NCI-H1694 (cell line): ENCODE measurements around the gene DCPS.
A peak's percentile ranks its signal among the peaks of the same experiment; 100 is the strongest.
"Not testable (repeated sequence)": the region's sequence is repeated elsewhere in the genome, so short reads cannot be mapped to it uniquely, and the experiment has no call there.

Experiments
- DNase-seq: peaks from one replicate; lab custom pipeline; 2025; lab: John Stamatoyannopoulos, UW

The DCPS gene

DNA sequence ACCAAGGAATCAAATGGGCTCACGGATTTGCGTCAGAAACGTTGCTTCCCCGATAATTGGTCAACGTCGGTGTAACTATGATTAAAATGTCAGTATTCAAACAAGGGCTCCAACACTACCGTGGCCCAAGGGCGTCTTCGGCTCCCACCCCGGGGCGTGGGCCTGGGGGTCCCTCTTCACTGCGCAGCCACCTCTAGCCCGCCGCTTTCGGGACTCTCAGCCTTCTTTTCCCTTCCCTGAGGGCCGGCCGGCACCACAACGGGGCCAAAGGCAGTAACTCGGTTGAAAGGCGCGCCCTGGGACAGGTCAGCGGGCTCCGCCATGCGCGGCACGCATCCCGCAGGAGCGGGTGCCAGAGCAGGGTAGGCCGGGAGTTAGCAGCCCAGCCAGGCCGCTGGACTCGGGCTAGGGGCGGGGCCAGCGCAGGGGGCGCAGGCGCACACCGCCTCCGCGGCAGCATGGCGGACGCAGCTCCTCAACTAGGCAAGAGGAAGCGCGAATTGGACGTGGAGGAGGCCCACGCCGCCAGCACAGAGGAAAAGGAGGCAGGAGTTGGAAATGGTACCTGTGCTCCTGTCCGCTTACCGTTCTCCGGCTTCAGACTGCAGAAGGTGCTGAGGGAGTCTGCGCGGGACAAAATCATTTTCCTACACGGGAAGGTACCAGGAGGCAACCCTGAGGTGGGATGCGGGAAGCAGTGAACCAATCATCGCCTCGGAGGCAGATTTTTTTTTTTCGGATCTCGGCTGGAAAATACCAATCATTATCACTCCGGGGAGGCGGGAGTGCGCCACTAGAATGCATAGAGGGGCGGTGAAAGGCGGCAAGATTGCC is at the start of gene DCPS:
DCPS (plus strand) TSS at position 438 of the 834 bp plus-strand sequence; CDS start at position 459, 21 bp downstream.
- peak; percentile 44 for DNase-seq

DNA sequence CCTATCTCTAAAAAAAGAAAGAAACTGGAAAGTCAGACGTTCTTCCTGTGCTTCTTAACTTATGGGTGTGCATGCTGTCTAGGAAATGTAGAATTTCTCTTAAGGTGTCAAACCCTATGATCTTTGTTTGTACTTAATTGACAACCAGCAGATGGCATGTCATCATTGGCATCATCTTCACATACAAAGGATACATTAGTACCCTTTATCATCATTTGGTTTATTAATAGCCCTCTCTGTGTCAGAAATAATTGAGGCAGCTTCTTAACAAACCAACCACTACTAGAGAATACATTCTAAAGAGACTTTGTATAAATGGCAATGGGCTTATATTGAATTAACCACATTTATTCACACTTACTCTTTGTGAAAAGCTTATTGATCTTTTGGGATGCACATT is 49.0 kb upstream of the DCPS start:
- no peak for DNase-seq

- DNase-seq, result not testable (repeated sequence)
Observed at GRCh38 chr11:126255507-126255906, 48.4 kb upstream of the DCPS start.

- no peak for DNase-seq
Observed at GRCh38 chr11:126256216-126256615, 47.6 kb upstream of the DCPS start.

GRCh38 chr11:126257144-126257543 is 46.7 kb upstream of the DCPS start:
- DNase-seq, result no peak

DNA sequence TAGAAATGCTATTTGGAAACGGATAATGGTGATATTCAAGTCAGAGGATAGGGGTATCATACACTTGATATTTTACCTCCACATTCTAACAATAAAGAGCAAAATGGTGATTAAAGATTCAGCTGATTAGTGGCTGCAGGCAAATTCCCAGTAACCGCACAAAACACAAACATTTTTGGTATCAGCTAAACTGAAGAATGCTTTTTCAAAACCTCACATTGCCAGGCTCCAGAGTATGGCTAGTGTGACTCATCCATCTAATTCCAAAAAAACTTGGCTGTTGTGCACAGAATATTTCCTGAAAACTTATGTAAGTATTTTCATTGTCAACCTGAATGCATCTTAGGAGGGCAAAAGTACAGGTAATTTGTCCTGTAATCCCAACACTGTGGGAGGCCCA is 46.1 kb upstream of the DCPS start:
- no peak for DNase-seq

- no peak for DNase-seq
Observed at GRCh38 chr11:126262216-126262615, 41.6 kb upstream of the DCPS start.

DNA sequence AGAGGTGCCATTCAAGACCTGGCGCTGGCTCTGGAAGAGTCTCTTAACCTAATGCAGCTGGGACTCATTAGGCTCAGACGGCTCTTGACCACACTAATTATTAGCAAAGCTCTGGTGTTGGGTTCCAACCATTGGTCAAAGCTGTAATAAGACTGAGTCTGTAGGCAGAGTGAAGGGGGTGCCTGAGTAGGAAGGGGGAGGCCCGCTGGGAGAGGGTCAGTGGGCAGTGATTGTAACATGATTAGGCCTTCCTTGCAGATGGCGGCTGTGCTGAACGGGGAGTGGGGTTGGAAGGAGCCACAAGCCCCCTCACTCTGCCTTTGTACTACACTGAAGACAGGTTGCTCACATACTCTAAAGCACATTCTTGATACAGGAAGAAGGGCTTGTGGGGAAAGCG is 40.4 kb upstream of the DCPS start:
- no peak for DNase-seq

GRCh38 chr11:126265811-126266210 is 38.0 kb upstream of the DCPS start:
- DNase-seq, result no peak

DNA sequence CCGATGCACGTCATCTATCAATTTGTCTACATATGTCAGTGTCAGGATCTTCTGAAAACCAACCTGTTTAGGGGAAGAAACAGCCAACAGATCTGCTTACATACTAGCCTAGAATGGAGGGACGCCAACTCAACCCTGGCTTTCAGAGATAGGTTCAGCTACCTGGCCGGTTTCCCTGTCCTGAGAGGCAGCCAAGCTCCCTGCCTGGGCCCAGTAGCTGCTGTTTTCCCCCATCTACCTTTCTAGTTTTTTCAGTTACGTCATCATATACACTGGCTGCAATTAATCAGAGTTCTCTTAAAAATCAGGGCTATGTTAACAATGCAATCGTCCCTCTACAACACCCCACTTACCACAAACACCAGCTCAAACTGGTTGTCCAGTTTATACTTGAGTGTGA is 36.2 kb upstream of the DCPS start:
- DNase-seq, result no peak

GRCh38 chr11:126268361-126268707 is 35.5 kb upstream of the DCPS start:
- DNase-seq, result no peak

- peak; percentile 72 for DNase-seq
Observed at GRCh38 chr11:126268708-126269579, 34.9 kb upstream of the DCPS start, which contains the start of the genes FOXRED1 and SRPRA. Gene FOXRED1 (plus strand): TSS chr11:126269154. CDS start chr11:126269207, 53 bp downstream. Gene SRPRA (minus strand): TSS chr11:126268895. CDS start chr11:126268804, 91 bp downstream.

DNA sequence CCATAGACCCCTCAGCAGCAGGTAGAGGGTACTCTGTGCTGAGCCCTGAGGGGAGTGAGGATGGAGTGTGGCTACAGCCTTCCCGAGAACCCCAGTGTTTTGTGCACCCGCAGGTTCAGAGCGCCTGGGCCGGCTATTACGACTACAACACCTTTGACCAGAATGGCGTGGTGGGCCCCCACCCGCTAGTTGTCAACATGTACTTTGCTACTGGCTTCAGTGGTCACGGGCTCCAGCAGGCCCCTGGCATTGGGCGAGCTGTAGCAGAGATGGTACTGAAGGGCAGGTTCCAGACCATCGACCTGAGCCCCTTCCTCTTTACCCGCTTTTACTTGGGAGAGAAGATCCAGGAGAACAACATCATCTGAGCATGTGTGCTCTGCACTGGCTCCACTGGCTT is 26.5 kb upstream of the DCPS start:
- DNase-seq, result no peak

DNA sequence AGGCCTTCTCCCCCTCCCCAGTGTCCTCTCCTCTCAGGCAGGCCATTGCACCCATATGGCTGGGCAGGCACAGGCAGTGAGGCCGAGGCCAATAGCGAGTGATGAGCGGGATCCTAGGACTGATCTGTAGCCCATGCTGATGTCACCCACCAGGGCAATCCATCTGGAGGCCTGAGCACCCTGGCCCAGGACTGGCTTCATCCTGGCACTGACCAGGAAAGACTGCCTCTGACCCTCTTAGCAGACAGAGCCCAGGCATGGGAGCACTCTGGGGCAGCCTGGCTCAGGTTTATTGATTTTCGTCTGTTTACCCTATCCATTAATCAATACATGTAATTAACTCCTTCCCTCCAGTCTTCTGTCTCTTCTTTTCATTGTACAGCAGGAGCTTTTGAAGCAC is 26.1 kb upstream of the DCPS start:
- no peak for DNase-seq

- DNase-seq, result no peak
Observed at GRCh38 chr11:126279191-126279590, 24.7 kb upstream of the DCPS start.

DNA sequence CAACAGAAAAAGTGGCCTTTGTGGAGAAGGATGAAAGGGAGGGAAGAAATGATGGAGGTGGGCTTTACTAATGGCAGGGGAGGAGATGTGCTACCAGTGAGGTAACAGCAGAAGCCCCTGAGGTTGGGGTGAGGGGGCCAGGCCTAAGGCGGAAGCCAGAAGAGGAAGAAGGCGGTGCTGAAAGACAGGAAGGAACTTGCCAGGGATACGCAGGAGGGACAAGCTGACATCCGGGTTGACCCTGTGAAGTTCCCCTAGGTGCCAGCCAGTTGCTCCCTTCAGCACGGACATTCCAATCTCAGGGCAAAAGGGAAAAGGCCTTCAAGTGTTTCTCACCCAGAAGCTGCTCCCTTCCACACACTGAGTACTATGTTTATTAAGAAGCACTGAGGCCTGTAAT is 23.3 kb upstream of the DCPS start:
- DNase-seq, result no peak

- no peak for DNase-seq
Observed at GRCh38 chr11:126281245-126281644, 22.6 kb upstream of the DCPS start.

GRCh38 chr11:126281666-126282175 is 22.1 kb upstream of the DCPS start:
- DNase-seq, result no peak

DNA sequence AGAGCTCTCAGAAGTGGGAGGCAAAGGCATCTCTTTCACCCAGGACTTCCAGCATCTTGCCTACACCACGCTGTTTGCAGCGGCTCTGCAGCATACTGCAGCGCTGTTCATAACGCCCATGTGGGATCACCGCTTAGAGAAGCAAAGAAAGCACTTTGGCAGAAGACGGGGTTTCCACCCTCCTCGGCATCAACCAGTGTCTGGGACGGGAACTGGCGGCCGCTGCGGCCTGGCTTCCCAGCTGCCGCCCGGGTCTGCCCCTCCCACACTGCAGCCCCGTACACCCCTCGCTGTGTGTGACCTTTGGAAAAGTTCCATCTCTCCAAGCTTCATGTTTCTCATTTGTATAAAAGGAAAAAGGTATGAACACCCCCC is 21.5 kb upstream of the DCPS start:
- DNase-seq, result no peak

DNA sequence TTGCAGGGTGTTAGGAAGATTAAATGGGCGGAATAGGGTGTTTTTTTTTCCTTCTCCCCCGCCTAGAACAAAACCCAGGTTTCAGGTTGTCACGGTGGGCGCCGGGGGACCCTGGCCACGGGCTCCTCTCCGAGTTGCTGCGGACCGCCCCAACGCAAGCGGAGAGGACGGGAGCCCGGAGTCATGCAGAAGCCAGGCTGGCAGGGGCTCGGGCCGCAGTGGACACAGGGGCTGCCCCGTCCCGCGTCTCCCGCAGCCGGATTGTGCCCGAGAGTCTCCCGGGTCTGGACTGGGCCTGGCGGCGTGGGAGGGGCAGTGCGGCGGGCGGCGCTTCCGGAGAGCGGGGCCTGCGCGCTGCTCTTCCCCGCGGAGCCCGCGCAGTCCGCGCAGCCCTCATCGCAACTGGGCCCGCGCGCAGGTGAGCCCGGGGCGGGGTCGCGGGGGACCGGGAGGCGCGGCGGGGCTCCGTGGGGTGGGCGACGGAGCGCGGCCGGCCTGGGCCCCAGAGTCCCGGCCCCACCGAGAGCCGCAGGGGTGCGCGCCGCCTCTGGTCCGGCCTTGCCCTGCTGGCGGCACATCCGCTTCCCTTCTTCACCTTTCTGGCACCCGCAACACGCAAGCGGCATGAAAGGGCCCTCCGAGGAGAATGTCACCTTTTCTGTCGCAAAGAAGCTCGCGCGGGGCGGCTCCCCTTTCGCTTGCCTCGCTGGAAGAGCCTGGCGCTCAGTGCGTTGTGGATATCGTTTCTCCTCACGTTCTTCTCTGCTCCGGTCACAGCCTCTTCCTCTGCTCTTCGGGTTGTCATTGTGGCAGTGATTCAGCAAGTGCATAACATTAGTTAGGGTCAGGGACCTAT is 20.9 kb upstream of the DCPS start, which contains the start of gene TIRAP:
TIRAP (plus strand) TSS at position 358 of the 856 bp plus-strand sequence. CDS start 7,802 bp downstream, outside the sequence.
- no peak for DNase-seq

DNA sequence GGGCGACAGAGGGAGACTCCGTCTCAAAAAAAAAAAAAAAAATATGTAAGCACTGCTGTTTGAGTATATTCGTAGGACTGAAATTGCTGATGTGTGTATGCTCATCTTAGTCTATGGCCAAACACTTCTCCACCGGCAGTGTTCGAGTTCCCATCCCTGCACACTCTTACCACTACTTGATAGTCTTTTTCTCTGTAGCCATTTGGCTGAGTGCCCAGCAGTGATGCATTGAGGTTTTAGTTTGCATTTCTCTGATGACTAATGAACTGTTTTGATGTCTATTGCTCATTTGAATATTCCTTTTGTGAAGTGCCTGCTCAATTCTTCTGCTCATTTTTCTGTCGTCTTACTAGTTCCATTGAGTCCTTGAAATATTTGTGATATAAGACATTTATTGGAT is 19.0 kb upstream of the DCPS start:
- no peak for DNase-seq

DNA sequence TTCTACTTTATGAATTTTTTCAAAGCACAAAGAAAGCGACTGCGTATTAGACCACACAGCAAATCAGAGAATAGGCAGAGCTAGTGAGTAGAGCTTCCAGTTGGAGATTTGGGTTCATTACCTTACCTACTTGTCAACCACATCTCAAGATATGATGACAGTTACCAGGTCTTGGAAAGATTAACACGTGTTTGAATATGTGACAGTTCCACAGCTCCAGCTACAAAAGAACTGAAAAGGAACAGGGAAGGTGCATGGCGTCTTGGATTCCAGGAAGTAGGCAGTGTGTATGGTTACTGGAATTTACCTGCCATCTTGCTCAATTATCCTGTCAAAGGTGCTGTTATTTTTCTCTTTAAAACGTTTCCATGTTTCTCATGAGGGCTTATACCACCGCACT is 15.6 kb upstream of the DCPS start:
- no peak for DNase-seq
